ENCODE results near the gene PSMB10.

Gene PSMB10

GRCh38 chr16:67963662-67964321 lies 27.1 kb upstream of the PSMB10 start:
- DNase-seq (ENCODE audit: low read depth in 2 of 2) = no peak

- no peak for DNase-seq (ENCODE audit: low read depth in 2 of 2)
Measured at GRCh38 chr16:67963292-67963661, 26.6 kb upstream of the PSMB10 start.

GRCh38 chr16:67962135-67962534 lies 25.5 kb upstream of the PSMB10 start:
- DNase-seq (ENCODE audit: low read depth in 2 of 2) = no peak

- no peak for DNase-seq (ENCODE audit: low read depth in 2 of 2)
Measured at GRCh38 chr16:67961551-67961957, 24.9 kb upstream of the PSMB10 start.

GRCh38 chr16:67959536-67960329 lies 23.1 kb upstream of the PSMB10 start:
- no peak for DNase-seq (ENCODE audit: low read depth in 2 of 2)

GRCh38 chr16:67957622-67958021 lies 21.0 kb upstream of the PSMB10 start:
- no peak for DNase-seq (ENCODE audit: low read depth in 2 of 2)

GRCh38 chr16:67954421-67955196 lies 18.0 kb upstream of the PSMB10 start:
- DNase-seq (ENCODE audit: low read depth in 2 of 2) = no peak

- no peak for DNase-seq (ENCODE audit: low read depth in 2 of 2)
Measured at GRCh38 chr16:67953641-67954375, 17.2 kb upstream of the PSMB10 start.

- no peak for DNase-seq (ENCODE audit: low read depth in 2 of 2)
Measured at GRCh38 chr16:67951485-67951884, 14.8 kb upstream of the PSMB10 start.

- no peak for DNase-seq (ENCODE audit: low read depth in 2 of 2)
Measured at GRCh38 chr16:67950335-67950843, 13.7 kb upstream of the PSMB10 start.

- no peak for DNase-seq (ENCODE audit: low read depth in 2 of 2)
Measured at GRCh38 chr16:67949645-67950044, 13.0 kb upstream of the PSMB10 start.

GRCh38 chr16:67948015-67948414 lies 11.4 kb upstream of the PSMB10 start:
- DNase-seq (ENCODE audit: low read depth in 2 of 2) = no peak

- no peak for DNase-seq (ENCODE audit: low read depth in 2 of 2)
Measured at GRCh38 chr16:67946966-67947558, 10.4 kb upstream of the PSMB10 start.

- no peak for DNase-seq (ENCODE audit: low read depth in 2 of 2)
Measured at GRCh38 chr16:67946128-67946569, 9.5 kb upstream of the PSMB10 start.

- no peak for DNase-seq (ENCODE audit: low read depth in 2 of 2)
Measured at GRCh38 chr16:67945392-67945933, 8.8 kb upstream of the PSMB10 start.

GRCh38 chr16:67944690-67945391 lies 8.2 kb upstream of the PSMB10 start:
- DNase-seq (ENCODE audit: low read depth in 2 of 2) = no peak

- DNase-seq (ENCODE audit: low read depth in 2 of 2) = no peak
Measured at GRCh38 chr16:67943619-67944504, 7.2 kb upstream of the PSMB10 start, which contains the start of gene LCAT. LCAT (minus strand) TSS chr16:67944120; CDS start chr16:67944101, 19 bp downstream.

GRCh38 chr16:67943256-67943618 lies 6.6 kb upstream of the PSMB10 start:
- no peak for DNase-seq (ENCODE audit: low read depth in 2 of 2)
